GM21515 (cell line): ENCODE measurements around the gene MVK.

ENCODE experiments used
- ATAC-seq: cut with Tn5 transposase; IDR thresholded peaks from one replicate; pipeline ENCODE4 v1.9.1; 2021; ENCODE audit not compliant: unreplicated experiment

MVK gene

DNA sequence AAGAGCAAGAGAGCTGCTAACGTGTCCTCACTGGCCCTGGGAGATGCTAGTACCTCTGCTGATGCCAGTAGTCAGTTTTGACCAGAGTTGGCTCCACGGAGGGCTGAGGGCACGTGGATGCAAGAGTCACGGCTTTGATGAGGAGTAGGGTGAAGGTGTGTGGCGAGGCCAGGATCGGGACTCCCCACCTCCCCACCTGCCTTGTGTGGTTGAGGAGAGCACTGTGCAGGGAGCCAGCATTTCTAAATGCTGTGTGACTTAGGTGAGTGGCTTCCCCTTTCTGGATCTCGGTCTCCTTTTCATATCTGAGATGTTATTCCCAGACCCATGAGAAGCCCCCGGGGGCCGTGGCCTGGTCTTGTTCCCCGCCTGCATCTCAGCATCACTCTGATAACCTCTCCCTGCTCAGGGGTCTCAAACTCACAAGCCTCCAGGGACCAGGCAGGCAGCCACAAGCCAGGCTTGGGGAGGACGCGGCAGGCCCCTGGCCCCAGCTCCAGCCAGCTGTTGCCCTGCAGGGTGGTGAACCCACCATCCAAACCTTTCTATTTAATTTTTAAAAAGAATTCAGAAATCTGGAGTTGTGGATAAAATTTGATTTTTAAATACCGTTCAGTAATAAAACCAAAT lies 32.1 kb downstream of the MVK start:
- ATAC-seq: no peak

DNA sequence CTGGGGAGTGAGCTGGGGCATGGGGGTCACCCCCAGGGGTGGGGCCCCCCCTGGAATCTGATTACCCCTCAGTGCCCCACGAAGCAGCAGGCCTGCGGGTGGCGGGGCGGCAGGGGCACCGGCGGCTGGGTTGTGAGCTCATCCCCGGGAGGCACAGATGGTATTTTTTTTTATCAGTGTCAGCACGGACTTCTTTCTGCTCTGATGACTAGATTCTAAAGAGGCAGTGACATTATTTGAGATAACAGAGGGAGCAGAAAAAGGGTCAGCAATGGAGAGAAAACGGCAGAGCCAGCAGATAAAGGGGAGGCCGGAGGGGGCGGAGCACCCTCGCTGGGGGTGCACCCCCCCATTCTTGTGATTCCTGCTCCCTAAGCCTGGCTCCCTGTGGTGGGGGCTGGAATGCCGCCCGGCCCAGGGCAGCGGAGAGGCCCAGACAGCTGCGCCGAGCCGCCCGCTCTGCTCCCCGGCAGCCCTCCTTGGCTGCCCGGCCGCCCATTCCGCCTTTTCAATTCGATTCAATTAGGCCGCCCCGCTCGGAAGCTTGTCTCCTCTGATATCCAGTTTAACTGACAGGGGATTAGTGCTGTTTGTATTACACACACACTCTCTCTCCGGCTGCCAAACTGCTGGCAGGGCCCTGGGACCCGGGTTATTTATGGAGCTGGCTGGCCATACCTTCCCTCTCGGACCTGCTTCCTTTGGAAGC lies 32.9 kb downstream of the MVK start:
- ATAC-seq: no peak

DNA sequence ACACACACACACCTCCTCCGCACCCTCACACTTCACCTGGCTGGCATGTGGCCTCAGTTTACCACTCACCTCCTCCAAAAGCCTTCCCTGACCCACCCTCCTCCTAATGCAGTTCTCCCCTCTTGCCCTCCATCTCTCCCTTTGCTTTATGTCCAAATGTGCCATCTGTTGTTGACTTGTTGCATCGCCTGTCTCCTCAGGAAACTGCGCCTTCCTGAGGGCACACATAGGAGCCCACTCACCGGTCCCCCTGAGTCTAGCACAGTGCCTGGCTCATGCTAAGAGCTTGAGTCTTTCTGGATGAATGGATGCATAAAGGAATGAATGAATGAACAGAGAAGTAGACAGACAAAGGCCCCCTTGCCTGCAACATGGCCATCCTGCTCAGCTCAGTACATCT lies 34.0 kb downstream of the MVK start:
- no peak for ATAC-seq

DNA sequence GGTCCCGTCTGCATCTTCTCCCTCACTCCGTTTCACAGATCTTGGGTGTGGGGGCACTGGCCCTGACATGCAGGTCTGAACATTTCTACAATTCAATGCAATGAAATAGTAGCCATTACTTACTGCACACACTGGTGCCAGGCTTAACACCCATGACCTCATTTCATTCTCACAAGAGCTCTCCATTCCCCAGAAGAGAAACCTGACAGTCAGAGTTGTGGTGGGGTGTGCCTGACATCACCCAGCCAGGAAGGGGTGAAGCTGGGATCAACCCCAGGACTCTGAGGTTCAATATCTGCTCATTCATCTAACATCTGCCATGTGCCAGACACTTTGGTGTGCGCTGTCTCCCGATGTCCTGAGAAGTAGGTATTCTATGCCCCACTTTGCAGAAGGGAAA lies 34.7 kb downstream of the MVK start:
- ATAC-seq: no peak

DNA sequence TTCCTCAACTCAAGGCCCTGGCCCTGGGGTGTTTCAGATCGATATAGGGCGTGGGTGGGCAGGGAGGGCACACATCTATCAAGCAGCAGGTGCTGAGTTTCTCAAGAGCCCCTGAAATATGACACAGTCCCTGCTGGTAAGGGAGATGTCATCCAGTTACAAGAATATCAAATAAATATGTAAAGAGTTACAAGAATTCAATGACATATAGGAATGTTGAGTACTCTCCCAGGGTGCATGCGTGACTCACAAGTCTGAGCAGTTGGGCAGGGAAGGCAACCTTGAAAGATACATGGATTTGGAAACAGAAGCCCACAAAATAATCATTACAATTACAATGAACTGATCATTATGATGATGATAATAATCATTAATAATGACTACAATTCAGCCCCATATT lies 35.2 kb downstream of the MVK start:
- ATAC-seq: no peak

DNA sequence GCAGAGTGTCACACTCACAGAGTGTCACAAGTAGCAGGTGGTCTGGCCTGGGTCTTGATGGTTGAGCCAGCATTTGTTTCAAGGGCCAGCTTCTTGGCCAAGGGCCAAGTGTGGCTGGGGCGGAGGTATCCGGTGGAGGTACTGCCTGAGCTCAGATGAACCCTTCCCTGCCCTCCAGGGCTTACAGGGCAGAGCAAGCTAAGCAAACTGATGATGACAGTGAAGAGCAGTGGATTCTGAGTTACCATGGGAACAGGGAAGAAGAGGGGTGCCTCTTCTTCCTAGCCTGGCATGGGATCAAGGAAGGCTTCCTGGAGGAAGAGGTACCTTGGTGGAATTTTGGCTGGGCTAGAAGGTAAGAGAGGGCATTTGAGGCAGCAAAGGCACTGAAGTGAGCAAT lies 35.7 kb downstream of the MVK start:
- no peak for ATAC-seq

DNA sequence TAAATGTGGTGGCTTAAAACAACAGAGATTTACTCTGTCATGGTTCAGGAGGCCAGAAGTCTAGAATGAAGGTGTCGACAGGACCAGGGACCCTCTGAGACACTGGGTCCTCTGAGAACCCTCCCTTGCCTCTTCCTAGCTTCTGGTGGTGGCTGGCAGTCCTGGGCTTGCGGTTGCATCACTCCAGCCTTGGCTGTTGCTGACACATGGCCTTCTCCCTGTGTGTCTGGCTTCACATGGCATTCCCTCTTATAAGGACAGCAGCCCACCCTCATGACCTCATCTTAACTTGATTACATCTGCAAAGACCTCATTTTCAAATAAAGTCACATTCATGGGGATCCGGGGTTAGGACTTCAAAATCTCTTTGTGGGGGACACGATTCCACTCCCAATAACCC lies 36.9 kb downstream of the MVK start:
- ATAC-seq: no peak

DNA sequence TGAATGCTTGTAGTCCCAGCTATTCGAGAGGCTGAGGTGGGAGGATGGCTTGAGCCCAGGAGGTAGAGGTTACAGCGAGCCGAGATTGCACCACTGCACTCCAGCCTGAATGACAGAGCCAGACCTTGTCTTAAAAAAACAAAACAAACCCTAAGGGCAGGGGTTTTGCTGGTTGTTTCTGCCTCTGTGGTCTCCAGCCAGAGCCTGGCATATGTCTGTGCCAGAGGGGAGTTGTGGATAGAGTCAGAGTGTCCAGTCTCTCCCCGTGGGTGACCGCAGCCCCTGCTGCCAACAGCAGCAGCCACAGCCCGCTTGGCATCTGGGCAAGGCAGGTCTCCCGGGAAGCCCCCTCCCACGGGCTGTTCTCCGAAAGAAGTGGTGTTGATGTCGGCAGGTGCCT lies 37.6 kb downstream of the MVK start:
- ATAC-seq: no peak

DNA sequence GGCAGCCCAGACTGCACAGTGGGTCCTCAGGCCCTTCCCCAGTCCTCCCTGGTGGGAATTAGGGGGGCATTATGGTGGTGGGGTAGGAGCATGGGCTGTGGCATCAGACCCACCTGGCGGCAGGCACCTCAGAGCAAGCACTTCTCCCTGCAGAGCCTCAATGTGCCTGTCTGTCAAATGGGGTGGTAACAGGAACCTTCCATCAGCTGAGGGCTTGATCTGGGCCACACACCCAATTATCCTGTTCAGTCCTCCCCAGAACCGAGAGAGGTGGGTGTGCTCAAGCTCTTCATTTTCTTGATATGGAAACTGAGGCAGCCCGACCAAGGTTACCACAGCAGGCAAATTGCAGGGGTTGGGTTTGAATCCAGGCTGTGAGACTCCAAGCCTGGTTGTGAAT lies 38.4 kb downstream of the MVK start:
- ATAC-seq: no peak

DNA sequence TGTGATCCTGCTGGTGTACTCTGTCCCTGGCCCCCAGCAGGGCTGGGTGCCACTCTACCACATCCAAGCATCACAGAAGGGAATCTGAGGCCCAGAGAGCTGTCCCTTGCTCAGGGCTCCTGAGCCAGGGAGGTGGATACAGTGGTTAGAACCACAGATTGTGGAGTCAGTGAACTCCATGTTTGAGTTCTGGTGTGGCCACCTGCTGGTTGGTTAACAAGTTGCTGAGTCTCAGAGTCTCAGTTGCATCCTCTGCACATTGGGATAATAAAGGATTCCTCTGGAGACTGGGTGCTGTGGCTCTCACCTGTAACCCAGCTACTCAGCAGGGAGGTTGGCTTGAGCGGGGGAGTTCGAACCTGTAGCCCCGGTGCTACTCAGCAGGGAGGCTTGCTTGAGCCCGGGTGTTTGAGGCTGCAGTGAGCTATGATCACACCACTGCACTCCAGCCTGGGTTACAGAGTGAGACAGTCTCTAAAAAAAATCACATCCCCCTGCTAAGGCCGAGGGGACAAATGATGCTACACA lies 39.4 kb downstream of the MVK start:
- ATAC-seq: no peak

DNA sequence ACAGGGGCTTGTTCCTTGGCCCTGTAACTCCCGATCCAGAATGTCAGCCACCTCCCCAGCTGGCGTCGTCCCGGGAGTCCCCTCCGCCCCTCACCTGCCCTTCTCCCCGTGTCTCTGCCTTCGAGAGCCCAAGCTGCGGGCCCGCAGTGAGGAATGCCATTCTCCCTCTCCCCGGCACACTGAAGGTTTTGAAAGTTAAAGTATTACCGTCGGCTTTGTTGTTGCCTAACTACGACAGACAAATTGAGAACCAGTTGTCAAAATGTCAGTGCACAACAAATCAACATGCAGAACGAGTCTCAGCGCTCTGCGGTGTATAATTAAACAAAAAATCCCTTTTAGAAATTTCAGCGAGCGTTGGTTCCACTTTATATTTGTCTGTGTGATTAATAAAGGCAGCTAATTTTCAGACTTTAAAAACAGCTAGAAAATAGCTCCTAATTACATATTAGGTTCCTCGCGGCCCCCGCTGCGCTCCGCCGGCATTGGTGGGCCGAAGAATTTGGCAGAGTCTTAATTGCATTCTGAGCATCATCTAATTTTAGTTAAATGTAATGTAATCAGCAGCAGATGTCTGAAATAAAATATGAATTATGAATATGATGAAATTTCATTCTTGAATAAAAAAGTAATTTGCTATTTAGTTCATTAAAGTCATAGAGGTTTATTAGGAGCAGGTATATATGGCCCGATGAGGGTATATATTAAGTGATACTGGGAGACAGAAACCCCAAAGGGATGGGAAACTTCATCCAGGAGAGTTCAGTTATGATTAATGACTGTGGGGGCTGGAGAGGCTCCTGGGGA lies 40.3 kb downstream of the MVK start:
- no peak for ATAC-seq

DNA sequence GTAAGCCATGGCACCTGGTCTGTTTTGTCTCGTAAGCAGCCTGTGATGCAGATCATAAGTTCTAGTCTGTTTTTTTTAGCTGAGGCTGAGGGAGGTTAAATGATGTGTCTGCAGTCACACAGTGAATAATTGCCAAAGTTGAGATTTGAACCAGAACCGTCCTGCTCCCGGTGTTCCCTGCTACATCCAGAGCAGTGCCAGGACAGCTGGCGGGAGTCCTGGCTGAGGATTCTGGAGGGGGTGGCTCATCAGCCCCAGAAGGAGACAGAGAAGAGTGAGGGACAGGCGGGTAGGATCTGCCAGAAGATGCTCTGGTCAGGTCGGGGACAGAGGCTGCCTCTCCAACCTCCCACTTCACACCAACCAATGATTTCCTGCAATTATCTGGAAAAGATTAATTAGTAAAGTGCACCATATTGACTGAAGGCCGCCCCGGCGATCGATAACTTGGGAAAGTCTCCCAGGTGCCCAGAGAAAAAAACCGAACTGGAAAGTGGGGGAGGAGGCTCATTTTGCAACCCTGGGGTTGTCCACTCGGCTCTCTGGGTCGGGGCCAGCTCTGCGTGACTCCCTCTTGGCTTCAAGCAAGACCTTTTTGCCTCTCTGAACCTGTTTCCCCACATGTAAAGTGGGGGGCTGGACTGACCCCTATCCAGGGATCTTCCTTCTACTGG lies 42.1 kb downstream of the MVK start:
- ATAC-seq: no peak

DNA sequence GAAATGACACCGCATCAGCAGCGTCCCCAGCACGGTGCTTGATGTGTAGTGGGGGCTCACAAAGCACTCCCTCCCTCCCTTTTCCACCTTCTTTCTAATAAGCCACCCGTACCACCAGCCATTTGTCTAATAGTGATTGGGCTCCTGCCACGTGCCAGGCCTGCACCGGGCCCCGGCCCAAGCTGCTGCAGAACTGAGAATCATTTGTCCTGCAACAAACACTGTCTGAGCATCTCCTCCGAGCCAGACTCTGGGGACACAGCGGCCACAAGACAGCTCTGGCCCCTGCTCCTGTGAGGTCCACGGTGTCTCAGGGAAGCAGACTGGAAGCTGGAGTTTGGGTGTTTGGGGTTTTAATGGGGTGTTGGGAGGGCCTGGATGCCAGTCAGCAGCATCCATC lies 43.9 kb downstream of the MVK start:
- no peak for ATAC-seq

DNA sequence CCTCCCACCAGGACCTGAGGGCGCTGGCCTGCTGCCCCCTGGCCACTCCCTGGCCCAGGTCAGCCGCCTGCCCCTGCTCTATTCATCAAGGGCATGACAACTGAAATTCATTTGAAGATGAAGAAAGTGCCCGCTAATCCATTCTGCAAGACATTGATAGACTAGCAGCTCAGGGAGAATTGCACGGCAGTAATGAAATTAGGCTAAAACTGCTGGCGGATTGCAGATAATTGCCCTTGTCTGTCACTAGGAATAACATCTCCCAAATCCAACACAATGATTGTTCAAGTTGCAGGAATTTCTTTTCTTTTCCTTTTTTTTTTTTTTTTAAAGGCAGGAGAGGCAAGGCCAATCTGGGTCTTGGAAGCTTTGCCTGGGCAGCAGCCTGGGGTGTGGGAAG lies 44.5 kb downstream of the MVK start:
- ATAC-seq: no peak

DNA sequence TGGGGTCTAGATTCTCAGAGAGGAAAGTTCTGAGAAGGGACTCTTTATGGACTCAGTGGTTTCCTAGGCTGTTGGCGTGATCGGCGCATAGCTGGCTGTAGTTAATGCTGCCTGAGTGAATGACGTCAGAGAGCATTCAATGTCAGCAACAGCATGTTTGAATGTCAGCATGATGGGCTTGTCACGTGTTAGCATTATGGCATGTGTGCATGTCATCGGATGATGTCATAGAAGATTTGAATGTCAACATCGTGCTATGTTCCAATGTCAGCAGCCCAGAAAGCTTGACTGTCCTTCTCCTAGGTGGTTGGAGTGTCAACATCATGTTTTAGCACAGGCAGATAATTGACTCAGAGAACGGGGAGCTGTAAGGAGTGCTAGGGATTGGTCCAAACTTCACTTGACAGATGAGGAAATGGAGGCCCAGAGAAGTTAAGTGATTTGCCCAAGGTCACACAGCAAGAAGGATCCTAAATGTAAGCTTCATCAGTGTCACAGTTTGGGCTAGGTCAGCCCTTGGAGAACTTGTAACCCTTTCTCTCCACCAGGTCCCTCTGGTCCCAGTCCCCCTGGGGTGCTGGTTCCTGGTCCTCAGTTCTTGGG lies 45.5 kb downstream of the MVK start:
- no peak for ATAC-seq

DNA sequence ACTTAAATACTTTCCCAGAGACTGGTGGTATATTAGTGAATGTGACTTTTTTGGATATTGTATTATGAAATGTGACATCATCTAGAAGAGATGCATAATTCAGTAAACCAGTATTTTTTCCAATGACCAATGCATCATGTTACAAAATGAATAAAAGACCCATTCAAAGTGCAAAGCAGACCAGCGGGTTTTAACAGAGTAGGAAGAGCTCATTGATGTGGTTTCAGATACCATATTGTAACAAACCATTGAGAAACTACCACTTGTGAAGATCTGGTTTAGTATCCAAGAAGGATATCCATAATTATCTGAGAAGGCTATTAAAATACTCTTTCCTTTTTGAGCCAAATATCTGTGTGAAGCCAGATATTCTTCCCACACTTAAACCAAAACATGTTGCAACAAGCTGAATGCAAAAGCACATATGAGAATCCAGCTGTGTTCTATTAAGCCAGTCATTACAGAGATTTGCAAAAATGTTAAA lies 47.7 kb downstream of the MVK start:
- no peak for ATAC-seq

DNA sequence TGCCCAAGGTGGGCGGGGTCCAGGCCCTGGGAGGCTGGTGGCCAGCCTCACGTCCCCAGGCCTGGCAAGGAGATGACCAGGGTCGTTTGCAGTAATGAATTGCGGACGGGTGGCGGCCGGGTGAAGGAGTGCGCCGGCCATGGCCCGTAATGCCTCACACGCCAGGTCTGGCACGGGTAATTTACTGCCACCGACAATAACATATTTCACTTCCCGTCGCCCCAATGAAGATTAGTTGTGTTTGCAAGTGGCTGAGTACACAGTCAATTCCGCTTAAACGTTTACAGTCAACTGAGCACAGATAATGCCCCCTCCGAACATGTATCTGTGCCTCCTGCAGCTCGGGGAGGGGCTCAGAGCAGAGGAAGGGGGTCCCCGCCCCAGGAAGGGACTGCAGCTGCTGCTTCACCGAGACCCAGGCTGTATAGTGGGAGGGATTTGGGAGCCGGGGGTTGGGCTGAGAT lies 48.3 kb downstream of the MVK start:
- ATAC-seq: no peak

DNA sequence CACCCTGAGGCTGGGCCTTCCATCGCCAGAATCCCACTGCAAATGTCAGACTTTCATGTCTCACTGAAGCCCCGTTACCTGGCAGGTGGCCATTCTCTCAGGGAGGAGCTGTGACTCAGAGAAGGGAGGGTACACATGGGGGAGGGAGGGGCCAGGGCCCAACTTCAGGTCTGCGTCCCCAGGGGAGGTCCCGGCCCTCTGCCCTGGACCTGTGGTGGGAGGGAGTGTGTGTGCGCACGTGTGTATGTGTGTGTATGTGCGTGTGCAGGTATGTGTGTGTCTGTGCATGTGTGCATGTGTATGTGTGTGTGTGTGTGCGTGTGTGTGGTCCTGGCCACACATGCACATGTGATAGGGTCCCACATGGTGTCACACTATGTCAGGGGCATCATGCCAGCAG lies 50.9 kb downstream of the MVK start:
- ATAC-seq: no peak

DNA sequence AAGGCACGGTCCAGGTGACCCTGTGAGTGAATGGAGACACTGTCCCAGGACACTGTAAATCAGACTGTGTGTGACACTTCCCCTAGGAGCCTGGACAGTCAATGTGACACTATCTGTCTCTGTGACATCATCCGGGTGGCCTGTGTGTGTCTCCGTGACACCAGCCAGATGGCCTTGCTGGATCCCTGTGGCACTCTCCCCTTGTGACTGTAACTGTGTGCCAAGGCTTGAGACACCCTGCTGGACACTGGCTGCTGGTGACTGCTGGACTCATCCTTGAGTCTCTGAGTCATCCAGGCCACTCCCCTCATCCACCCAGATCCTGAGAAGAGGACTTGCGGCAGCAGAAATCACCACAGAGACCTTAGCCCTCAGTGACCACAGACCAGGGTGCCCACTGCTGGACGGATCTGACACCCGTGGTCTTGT lies 51.6 kb downstream of the MVK start:
- no peak for ATAC-seq

DNA sequence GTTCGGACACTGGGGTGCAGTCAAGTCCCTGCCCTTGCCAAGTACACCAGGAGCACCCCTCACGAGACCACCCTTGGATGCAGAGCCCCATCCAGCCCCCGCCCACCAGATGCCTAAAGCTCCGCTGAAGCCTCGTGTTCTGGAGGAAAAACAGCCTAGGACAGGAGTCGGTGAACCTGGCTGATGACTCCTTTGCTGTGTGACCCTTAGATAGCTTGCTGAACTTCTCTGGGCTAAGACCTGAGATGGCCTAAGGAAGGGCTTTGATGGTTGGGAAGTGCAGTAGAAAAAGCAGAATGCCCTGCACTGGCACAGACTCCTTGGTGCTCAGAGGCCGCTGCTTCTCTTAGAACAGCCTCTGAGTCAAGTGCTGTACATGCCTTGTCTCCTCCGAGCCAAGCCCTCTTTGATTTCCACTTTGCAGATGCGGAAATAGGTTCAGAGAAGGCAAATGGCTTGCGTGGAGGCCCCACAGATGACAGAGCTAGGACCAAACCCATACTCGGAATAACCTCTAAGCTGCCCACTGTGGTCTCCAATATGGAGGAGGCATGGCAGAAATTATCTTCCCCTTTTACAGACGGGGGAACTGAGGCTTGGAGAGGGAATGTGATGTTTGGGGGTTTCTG lies 52.3 kb downstream of the MVK start:
- ATAC-seq: no peak
